Body of pancreas (tissue), 4 donors: Measurements from ENCODE around the gene CYB561D2. TPM values are rescaled to one million over a fixed set of nuclear protein-coding genes. Genes with fewer than 3 reads are reported as not detected.
A peak's percentile ranks its signal among the peaks of the same experiment; 100 is the strongest.

ENCODE experiments used
- ATAC-seq: fragments of 150-250 bp; one replicate; pipeline ENCODE4 v1.9.1; 2016
- DNase-seq, 4 donors: peaks; one replicate each; pipeline ENCODE4 v3.0.0-alpha.2; 2019
- H3K27ac ChIP-seq, 4 donors: fragments of 200-600 bp; sonication (generic); 1 replicate in 3 of 4; 2 replicates in 1 of 4; pipeline versions ENCODE4 v1.5.1 to v1.6.1; 2016 to 2019; ENCODE audit warnings: mild to moderate bottlenecking in 1 of 4, mixed read lengths in 1 of 4, moderate library complexity in 1 of 4
- H3K27me3 ChIP-seq, 2 donors: fragments of 200-600 bp; sonication (generic); one replicate each; pipeline ENCODE4 v1.6.0; 2016; ENCODE audit warnings: mild to moderate bottlenecking in 1 of 2
- H3K36me3 ChIP-seq, 2 donors: fragments of 200-600 bp; sonication (generic); replicated peaks in 1 of 2; 2 replicates each; pipeline ENCODE4 v1.5.1; 2016; ENCODE audit warnings: low read depth in 2 of 2; ENCODE audit not compliant: insufficient read depth in 1 of 2
- H3K4me1 ChIP-seq: fragments of 200-600 bp; sonication (generic); one replicate; pipeline ENCODE4 v1.6.0; 2016
- H3K4me3 ChIP-seq, 2 donors: fragments of 200-600 bp; sonication (generic); 1 replicate in 1 of 2; 2 replicates in 1 of 2; pipeline ENCODE4 v1.5.1; 2016 to 2019
- H3K9me3 ChIP-seq, 3 donors: fragments of 200-600 bp; sonication (generic); 1 replicate in 2 of 3; 2 replicates in 1 of 3; pipeline ENCODE4 v1.5.1; 2016
- POLR2A ChIP-seq, 3 donors: fragments of 450-650 bp; IDR thresholded peaks; one replicate each; pipeline ENCODE4 v1.6.1; 2016; ENCODE audit warnings: antibody characterized with exemption in 3 of 3, mild to moderate bottlenecking in 2 of 3
- WGBS, 2 donors: methylation state at CpG; one replicate each; pipeline ENCODE4 v1.1.5; 2017; 5-methylcytosine and 5-hydroxymethylcytosine counted together
- intact Hi-C: fragments of 100-400 bp; cut with DNase I; formaldehyde crosslinking; loops from one replicate; pipeline ENCODE4 v1.15.1; 2023
- total RNA-seq, 2 donors: library from RNA; depleted of rRNA; stranded (reverse); fragments of >200 nt; gene quantifications; one replicate each; pipeline ENCODE4 v1.1.0, GENCODE V29; 2016
- TF ChIP-seq, protein P1 (sequence below), 7 experiments: fragments of 450-650 bp in 4 of 7; fragments of 200-600 bp in 3 of 7; sonication (generic) in 3 of 7; IDR thresholded peaks; one replicate each; pipeline ENCODE4 v1.5.1; 2016 to 2019; ENCODE audit warnings: antibody characterized with exemption in 7 of 7

CYB561D2 gene
- total RNA-seq, 2 donors from 2014 or later, result 11.4 to 29.0 TPM

DNA sequence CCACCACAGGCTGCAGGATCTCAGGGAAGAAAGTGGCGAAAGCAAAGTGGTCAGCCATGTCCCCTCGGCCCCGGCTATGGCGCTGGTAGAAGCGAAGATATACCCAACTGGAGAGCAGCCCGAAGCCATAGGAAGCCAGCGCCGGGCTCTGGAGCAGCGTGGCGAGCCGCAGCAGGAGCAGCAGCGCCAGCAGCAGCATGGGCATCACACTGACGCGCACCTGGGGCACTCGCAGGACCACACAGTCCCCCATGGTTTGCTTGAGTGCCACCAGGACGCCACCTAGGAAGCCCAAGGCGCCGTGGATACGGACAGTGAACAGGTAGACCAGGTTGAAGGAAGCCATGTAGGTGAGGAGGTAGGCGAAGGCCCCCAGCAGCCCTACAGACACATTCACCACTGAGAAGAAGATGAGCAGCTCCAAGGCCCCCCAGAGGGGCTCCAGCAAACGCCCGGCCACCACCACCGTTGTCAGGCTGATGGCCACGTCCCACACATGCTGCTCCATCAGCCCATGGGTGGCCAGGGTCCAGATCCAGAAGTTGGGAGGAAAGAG, 7.8 kb downstream of the CYB561D2 start:
- intact Hi-C loops, result no loop called here
- ATAC-seq (no peak), DNase-seq (no peak)
- Histone ChIP-seq H3K9me3 (no peaks in the 10 kb centered on the region), H3K27ac (peak overlapping the region; percentile 60 to 88 (median 83)), H3K4me1 (peaks cover 36% of the 10 kb centered on the region), H3K36me3 (peaks cover 12 to 13% of the 10 kb centered on the region in 2 donors), H3K4me3 (peak overlapping the region; percentile 49 to 59), H3K27me3 (no peaks in the 10 kb centered on the region)
- 23 to 28% methylated on average over 16 to 24 of the region's 24 CpGs for WGBS, 2 donors
- TF ChIP-seq, protein P1, sequence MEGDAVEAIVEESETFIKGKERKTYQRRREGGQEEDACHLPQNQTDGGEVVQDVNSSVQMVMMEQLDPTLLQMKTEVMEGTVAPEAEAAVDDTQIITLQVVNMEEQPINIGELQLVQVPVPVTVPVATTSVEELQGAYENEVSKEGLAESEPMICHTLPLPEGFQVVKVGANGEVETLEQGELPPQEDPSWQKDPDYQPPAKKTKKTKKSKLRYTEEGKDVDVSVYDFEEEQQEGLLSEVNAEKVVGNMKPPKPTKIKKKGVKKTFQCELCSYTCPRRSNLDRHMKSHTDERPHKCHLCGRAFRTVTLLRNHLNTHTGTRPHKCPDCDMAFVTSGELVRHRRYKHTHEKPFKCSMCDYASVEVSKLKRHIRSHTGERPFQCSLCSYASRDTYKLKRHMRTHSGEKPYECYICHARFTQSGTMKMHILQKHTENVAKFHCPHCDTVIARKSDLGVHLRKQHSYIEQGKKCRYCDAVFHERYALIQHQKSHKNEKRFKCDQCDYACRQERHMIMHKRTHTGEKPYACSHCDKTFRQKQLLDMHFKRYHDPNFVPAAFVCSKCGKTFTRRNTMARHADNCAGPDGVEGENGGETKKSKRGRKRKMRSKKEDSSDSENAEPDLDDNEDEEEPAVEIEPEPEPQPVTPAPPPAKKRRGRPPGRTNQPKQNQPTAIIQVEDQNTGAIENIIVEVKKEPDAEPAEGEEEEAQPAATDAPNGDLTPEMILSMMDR (IDR thresholded peaks at IDR 0.05), result no peak
- TF ChIP-seq POLR2A (IDR thresholded peaks at IDR 0.05), result no peak

DNA sequence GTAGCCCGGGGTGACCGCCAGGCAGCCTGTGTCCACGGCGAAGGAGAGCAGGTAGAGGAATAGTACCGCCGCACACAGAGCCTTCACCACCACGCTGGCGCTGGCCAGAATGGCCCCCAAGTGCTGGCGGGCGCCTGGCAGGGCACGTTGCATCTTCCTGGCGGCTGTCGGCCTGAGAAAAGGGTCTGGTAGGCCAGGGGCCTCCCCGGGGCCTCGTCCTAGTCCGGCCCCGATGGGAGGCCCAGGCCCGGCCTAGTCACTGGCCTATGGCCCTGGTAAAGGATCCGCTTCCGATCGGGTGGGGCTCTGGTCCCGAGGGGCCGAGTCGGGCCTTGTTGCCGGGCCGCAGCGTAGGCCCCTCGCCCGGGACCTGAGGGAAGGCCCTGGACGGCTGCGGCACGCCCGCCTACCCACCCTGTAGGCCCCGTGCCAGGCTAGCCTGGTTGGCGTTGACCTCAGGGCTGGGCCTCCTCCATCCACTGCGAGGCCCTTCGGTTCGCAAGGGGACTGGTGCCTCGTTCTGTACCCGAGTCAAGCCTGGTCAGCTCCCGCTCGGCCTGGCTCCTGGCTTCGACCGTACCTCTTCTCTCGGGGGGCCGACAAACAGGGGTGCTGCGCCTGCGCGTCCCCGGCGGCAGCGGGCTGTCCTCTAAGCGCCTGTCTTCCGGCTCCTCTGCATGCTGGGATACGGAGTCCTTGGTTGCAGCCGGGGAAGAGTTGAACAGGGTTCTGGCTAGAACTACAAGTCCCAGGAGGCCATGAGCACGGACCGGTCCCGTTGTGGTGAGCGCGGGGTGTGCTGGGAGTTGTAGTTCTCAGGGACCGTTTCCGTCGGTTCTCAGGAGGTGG, 8.5 kb downstream of the CYB561D2 start, which contains the start of gene TMEM115:
Gene TMEM115 (minus strand): TSS at position 611 of the 849 bp plus-strand sequence. CDS start 458 bp downstream, at position 153.
- DNase-seq (peak; percentile 95 to 99 (median 98)), ATAC-seq (peak; percentile 99)
- Histone ChIP-seq H3K36me3 (peaks cover 9 to 12% of the 10 kb centered on the region in 2 donors), H3K27ac (peak within 1 kb of the TSS; percentile 60 to 88 (median 83)), H3K9me3 (no peaks in the 10 kb centered on the region), H3K27me3 (no peaks in the 10 kb centered on the region), H3K4me3 (peak within 1 kb of the TSS; percentile 49 to 59), H3K4me1 (peaks cover 36% of the 10 kb centered on the region)
- TF ChIP-seq POLR2A (IDR thresholded peaks at IDR 0.05), result peak; percentile 44 to 80 (median 74)
- TF ChIP-seq, protein P1 (IDR thresholded peaks at IDR 0.05), result no peak
- 0 to 1% methylated on average over 27 to 57 of the region's 64 CpGs for WGBS, 2 donors
- intact Hi-C loops, result no loop called here

DNA sequence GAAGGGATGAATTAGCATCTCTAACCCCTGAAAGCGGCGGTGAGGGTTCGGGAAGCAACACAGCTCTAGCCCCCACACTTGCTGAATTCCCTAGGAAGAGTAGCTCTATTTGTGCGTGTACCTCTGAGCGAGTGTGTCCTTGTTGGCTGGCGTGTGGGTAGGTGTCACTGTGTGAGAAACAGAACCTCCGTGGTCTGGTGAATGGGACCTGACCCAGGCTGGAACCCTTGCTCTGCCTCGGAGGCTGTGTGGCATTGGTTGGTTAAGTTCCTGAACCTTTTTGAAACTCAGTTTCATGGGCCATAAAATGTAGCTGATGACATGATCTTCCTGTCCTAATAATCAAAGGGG, 9.1 kb downstream of the CYB561D2 start:
- no peak for DNase-seq
- WGBS, 2 donors, result 0 to 19% methylated on average over 4 to 8 of the region's 8 CpGs
- ATAC-seq, result no peak
- intact Hi-C loops, result no loop called here
- Histone ChIP-seq H3K36me3 (peaks cover 4 to 6% of the 10 kb centered on the region in 2 donors), H3K4me1 (peaks cover 42% of the 10 kb centered on the region), H3K9me3 (no peaks in the 10 kb centered on the region), H3K27me3 (no peaks in the 10 kb centered on the region), H3K4me3 (no peak overlapping the region), H3K27ac (peak overlapping the region in 1 of 4 donors; percentile 88)
- no peak for TF ChIP-seq POLR2A (IDR thresholded peaks at IDR 0.05)
- TF ChIP-seq, protein P1 (IDR thresholded peaks at IDR 0.05), result no peak

DNA sequence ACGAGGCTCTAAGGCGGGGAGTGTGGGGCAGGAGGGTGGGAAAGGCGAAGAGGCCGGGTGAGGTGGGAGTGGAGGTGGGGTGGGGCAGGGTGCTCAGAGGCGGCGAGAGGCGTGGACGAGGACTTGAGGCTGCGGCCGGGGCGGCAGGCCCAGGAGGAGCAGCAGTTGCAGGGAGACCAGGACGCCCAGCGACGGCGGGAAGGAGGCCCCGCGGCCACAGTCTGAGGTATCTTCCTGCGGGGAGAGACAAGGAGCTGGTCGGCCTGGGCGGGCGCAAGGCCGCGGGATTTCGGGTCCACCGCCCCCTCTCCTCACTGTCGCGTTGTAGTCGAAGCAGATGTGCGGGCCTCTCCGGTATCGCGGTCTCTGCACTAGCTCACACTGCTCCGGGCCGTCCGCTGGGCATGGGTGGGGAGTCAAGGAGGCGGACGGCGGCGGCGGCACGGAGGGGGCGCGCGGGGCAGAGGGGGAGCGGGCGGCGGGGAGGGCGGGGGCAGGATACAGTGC, 14.0 kb downstream of the CYB561D2 start:
- Histone ChIP-seq H3K27ac (peak overlapping the region in 3 of 4 donors; percentile 43 to 69 (median 44)), H3K36me3 (no peaks in the 10 kb centered on the region), H3K4me3 (peak overlapping the region; percentile 47 to 48), H3K9me3 (no peaks in the 10 kb centered on the region), H3K4me1 (peaks cover 30% of the 10 kb centered on the region), H3K27me3 (no peaks in the 10 kb centered on the region)
- DNase-seq (no peak), ATAC-seq (peak; percentile 36)
- WGBS, 2 donors, result 16 to 34% methylated on average over 17 to 45 of the region's 48 CpGs
- TF ChIP-seq POLR2A (IDR thresholded peaks at IDR 0.05), result no peak
- TF ChIP-seq, protein P1 (IDR thresholded peaks at IDR 0.05), result no peak
- intact Hi-C loops, result no loop called here
